Fibroblast of peridontal ligament (primary cell): ENCODE results near the gene CAMTA1.

ENCODE experiments used
- DNase-seq: peaks from one replicate; pipeline ENCODE4 v3.0.0-alpha.2; 2010; ENCODE audit errors: extremely low read depth

The CAMTA1 gene

GRCh38 chr1:7491109-7491817 lies 706.0 kb downstream of the CAMTA1 start:
- peak; percentile 59 for DNase-seq

GRCh38 chr1:7491818-7492173 lies 706.5 kb downstream of the CAMTA1 start:
- no peak for DNase-seq

- no peak for DNase-seq
Measured at GRCh38 chr1:7493711-7494454, 708.6 kb downstream of the CAMTA1 start.

- no peak for DNase-seq
Measured at GRCh38 chr1:7495962-7496361, 710.7 kb downstream of the CAMTA1 start.

- no peak for DNase-seq
Measured at GRCh38 chr1:7497107-7497637, 711.9 kb downstream of the CAMTA1 start.

GRCh38 chr1:7500381-7501083 lies 715.3 kb downstream of the CAMTA1 start:
- DNase-seq, result no peak

GRCh38 chr1:7501084-7501491 lies 715.8 kb downstream of the CAMTA1 start:
- no peak for DNase-seq

GRCh38 chr1:7501723-7502603 lies 716.7 kb downstream of the CAMTA1 start:
- DNase-seq, result no peak

- DNase-seq, result no peak
Measured at GRCh38 chr1:7503691-7504437, 718.6 kb downstream of the CAMTA1 start.

GRCh38 chr1:7504438-7504720 lies 719.1 kb downstream of the CAMTA1 start:
- DNase-seq, result no peak

GRCh38 chr1:7505094-7505770 lies 720.0 kb downstream of the CAMTA1 start:
- no peak for DNase-seq

- DNase-seq, result no peak
Measured at GRCh38 chr1:7505771-7506453, 720.7 kb downstream of the CAMTA1 start.

GRCh38 chr1:7506454-7507284 lies 721.4 kb downstream of the CAMTA1 start:
- DNase-seq, result no peak

- DNase-seq, result no peak
Measured at GRCh38 chr1:7507285-7508019, 722.2 kb downstream of the CAMTA1 start.

- DNase-seq, result no peak
Measured at GRCh38 chr1:7508052-7508933, 723.0 kb downstream of the CAMTA1 start.

- no peak for DNase-seq
Measured at GRCh38 chr1:7508934-7509519, 723.8 kb downstream of the CAMTA1 start.

GRCh38 chr1:7509598-7509997 lies 724.3 kb downstream of the CAMTA1 start:
- DNase-seq, result no peak
